Adrenal gland (tissue), 5 donors: Measurements from ENCODE around the gene TENT5C.
A peak's percentile ranks its signal among the peaks of the same experiment; 100 is the strongest.

Experiments used
- POLR2A ChIP-seq, 2 donors: fragments of 450-650 bp; IDR thresholded peaks; one replicate each; pipeline ENCODE4 v1.6.1; 2017; ENCODE audit warnings: antibody characterized with exemption in 2 of 2, mild to moderate bottlenecking in 2 of 2, moderate library complexity in 1 of 2
- TF ChIP-seq, protein P1 (sequence below), 6 experiments: fragments of 450-650 bp in 4 of 6; fragments of 200-600 bp in 2 of 6; sonication (generic) in 1 of 6; IDR thresholded peaks; 1 replicate in 5 of 6; 2 replicates in 1 of 6; pipeline versions ENCODE4 v1.5.1 to v1.8.0; 2016 to 2021; ENCODE audit warnings: antibody characterized with exemption in 6 of 6, mild to moderate bottlenecking in 2 of 6, moderate library complexity in 1 of 6
- donor health status: DM: no; HTN: no; CAD: no.

DNA sequence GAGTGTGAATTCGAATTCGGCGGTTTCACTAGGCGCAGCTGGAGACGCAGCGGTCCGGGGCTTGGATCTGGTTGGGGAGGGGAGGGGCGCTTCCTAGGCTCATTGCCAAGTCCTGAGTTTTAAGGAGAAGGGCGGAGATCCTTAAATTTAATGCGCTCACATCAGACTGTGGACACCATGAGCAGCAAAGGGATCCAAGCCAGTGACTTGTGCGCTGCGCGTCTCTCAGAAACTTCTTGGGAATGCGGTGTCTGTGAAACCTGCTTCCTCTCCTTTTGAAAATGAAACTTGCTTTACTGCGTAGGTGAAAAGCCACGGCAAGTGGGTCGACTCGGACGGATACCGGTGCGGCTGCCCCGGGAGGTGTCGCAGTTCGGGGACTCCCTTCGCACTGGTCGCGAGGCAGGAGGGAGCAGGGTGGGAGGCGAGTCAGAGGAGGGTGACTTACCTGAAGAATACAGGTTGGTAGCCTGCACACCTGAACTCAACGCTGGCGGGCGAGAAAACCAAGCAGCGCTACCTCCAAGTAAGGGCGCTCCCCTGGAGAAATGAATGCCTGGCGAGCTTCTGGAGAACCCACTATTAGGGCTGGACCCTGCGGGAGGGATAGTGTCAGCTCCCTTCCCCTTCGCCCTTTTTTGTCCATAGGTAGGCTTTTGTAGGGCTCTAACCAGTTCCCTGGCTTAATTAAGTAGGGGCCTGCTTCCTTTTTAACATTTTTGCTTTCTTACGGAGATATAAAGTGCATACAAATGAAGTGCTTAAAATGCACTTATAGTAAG, 992 bp downstream of the TENT5C start:
- TF ChIP-seq, protein P1, sequence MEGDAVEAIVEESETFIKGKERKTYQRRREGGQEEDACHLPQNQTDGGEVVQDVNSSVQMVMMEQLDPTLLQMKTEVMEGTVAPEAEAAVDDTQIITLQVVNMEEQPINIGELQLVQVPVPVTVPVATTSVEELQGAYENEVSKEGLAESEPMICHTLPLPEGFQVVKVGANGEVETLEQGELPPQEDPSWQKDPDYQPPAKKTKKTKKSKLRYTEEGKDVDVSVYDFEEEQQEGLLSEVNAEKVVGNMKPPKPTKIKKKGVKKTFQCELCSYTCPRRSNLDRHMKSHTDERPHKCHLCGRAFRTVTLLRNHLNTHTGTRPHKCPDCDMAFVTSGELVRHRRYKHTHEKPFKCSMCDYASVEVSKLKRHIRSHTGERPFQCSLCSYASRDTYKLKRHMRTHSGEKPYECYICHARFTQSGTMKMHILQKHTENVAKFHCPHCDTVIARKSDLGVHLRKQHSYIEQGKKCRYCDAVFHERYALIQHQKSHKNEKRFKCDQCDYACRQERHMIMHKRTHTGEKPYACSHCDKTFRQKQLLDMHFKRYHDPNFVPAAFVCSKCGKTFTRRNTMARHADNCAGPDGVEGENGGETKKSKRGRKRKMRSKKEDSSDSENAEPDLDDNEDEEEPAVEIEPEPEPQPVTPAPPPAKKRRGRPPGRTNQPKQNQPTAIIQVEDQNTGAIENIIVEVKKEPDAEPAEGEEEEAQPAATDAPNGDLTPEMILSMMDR (IDR thresholded peaks at IDR 0.05): no peak
- TF ChIP-seq POLR2A (IDR thresholded peaks at IDR 0.05): peak in 1 of 2 donors; percentile 35
